ENCODE results near the gene CHMP1B. TPM values are rescaled to one million over a fixed set of nuclear protein-coding genes. Genes with fewer than 3 reads are reported as not detected.

The CHMP1B gene
- total and polyA plus RNA-seq, 8 donors, result 17.9 to 96.0 (median 39.5) TPM

DNA sequence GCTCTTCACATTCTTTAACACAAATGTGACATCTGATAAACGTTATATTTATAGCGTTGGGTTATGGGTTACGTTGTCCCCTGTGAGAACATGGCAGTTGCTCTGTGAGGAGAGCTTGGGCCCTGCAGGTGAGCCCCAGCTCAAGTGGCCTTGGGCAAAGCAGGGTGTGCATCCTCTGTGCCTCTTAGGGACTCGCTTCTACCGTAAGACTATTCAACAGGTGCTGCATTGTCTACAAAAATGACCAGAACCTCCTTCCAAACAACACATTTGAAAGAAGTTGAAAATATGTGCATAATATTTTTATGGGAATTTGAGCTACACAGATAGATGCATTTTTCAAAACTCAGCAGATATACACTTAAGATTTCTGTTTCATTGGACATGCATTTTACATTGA is 16.4 kb upstream of the CHMP1B start:
- Histone ChIP-seq H3K27ac (no peak overlapping the region), H3K36me3 (no peaks in the 10 kb centered on the region), H3K9me3 (no peaks in the 10 kb centered on the region), H3K27me3 (no peaks in the 10 kb centered on the region), H3K4me3 (no peak overlapping the region), H3K4me1 (no peaks in the 10 kb centered on the region)
- intact Hi-C loops (cut with DNase I; ENCODE audit: low total_unique reads), result no loop called here
- no peak for DNase-seq
- TF ChIP-seq EP300 (IDR thresholded peaks at IDR 0.05), result no peak
- TF ChIP-seq POLR2AphosphoS5 (IDR thresholded peaks at IDR 0.05), result no peak
- TF ChIP-seq, protein P1, sequence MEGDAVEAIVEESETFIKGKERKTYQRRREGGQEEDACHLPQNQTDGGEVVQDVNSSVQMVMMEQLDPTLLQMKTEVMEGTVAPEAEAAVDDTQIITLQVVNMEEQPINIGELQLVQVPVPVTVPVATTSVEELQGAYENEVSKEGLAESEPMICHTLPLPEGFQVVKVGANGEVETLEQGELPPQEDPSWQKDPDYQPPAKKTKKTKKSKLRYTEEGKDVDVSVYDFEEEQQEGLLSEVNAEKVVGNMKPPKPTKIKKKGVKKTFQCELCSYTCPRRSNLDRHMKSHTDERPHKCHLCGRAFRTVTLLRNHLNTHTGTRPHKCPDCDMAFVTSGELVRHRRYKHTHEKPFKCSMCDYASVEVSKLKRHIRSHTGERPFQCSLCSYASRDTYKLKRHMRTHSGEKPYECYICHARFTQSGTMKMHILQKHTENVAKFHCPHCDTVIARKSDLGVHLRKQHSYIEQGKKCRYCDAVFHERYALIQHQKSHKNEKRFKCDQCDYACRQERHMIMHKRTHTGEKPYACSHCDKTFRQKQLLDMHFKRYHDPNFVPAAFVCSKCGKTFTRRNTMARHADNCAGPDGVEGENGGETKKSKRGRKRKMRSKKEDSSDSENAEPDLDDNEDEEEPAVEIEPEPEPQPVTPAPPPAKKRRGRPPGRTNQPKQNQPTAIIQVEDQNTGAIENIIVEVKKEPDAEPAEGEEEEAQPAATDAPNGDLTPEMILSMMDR (IDR thresholded peaks at IDR 0.05), result no peak
- TF ChIP-seq POLR2A (IDR thresholded peaks at IDR 0.05), result no peak
- WGBS, 5 donors, result 68 to 84% (median 80%) methylated on average over 5 of the region's 5 CpGs

- intact Hi-C loops (cut with DNase I; ENCODE audit: low total_unique reads), result no loop called here
- TF ChIP-seq POLR2AphosphoS5 (IDR thresholded peaks at IDR 0.05) (no peak), POLR2A (IDR thresholded peaks at IDR 0.05) (no peak), EP300 (IDR thresholded peaks at IDR 0.05) (no peak)
- TF ChIP-seq, protein P1 (IDR thresholded peaks at IDR 0.05), result no peak
- no peak overlapping the region for H3K27ac ChIP-seq
- H3K9me3 ChIP-seq, result no peaks in the 10 kb centered on the region
- H3K36me3 ChIP-seq, result no peaks in the 10 kb centered on the region
- H3K27me3 ChIP-seq, result no peaks in the 10 kb centered on the region
- 35 to 77% (median 58%) methylated on average over 6 of the region's 6 CpGs for WGBS, 5 donors
- H3K4me1 ChIP-seq, result no peaks in the 10 kb centered on the region
- no peak overlapping the region for H3K4me3 ChIP-seq
- no peak for DNase-seq
These were observed 11.7 kb upstream of the CHMP1B start for GRCh38 chr18:11839556-11839955.

- TF ChIP-seq POLR2A (IDR thresholded peaks at IDR 0.05) (no peak), POLR2AphosphoS5 (IDR thresholded peaks at IDR 0.05) (no peak), EP300 (IDR thresholded peaks at IDR 0.05) (no peak)
- TF ChIP-seq, protein P1 (IDR thresholded peaks at IDR 0.05), result no peak
- Histone ChIP-seq H3K9me3 (no peaks in the 10 kb centered on the region), H3K4me3 (no peak overlapping the region)
These were observed 10.7 kb upstream of the CHMP1B start for GRCh38 chr18:11840493-11840892.

GRCh38 chr18:11842562-11842961 is 8.7 kb upstream of the CHMP1B start:
- intact Hi-C loops (cut with DNase I; ENCODE audit: low total_unique reads), result no loop called here
- no peak overlapping the region for H3K4me3 ChIP-seq
- no peaks in the 10 kb centered on the region for H3K4me1 ChIP-seq
- H3K27ac ChIP-seq, result no peak overlapping the region
- H3K36me3 ChIP-seq, result no peaks in the 10 kb centered on the region
- no peaks in the 10 kb centered on the region for H3K9me3 ChIP-seq
- H3K27me3 ChIP-seq, result no peaks in the 10 kb centered on the region
- TF ChIP-seq, protein P1 (IDR thresholded peaks at IDR 0.05), result no peak
- TF ChIP-seq POLR2A (IDR thresholded peaks at IDR 0.05) (no peak), EP300 (IDR thresholded peaks at IDR 0.05) (no peak), POLR2AphosphoS5 (IDR thresholded peaks at IDR 0.05) (no peak)
- WGBS, 5 donors, result 67 to 80% (median 71%) methylated on average over 5 of the region's 5 CpGs
- DNase-seq, result no peak

More at GRCh38 chr18:11840493-11840892, 10.7 kb upstream of the CHMP1B start:
- DNase-seq, result no peak
- H3K27ac ChIP-seq, result no peak overlapping the region
- intact Hi-C loops (cut with DNase I; ENCODE audit: low total_unique reads), result no loop called here
- WGBS, 5 donors, result 33 to 43% (median 41%) methylated on average over 6 of the region's 6 CpGs
- H3K4me1 ChIP-seq, result no peaks in the 10 kb centered on the region
- H3K36me3 ChIP-seq, result no peaks in the 10 kb centered on the region
- no peaks in the 10 kb centered on the region for H3K27me3 ChIP-seq
